ENCODE measurements around the gene IRF3. TPM values are rescaled to one million over a fixed set of nuclear protein-coding genes. Genes with fewer than 3 reads are reported as not detected.

The IRF3 gene
- total and polyA plus RNA-seq, 2 donors (not counting 1 experiment from before 2014, with no cell fraction given) = 233 to 262 TPM

GRCh38 chr19:49676136-49676783 lies 10.6 kb upstream of the IRF3 start:
- Mint-ChIP-seq H3K4me3 (peak overlapping the region; percentile 100), H3K27ac (peak overlapping the region; percentile 96), H3K9me3 (ENCODE audit: insufficient read depth) (no peaks in the 10 kb centered on the region), H3K4me1 (peaks cover 66% of the 10 kb centered on the region), H3K27me3 (no peaks in the 10 kb centered on the region)
- peaks cover 0 to 11% of the 10 kb centered on the region in 2 experiments for H3K36me3 ChIP-seq (replicated peaks in 1 of 2; ENCODE audit: control extremely low read depth in 1 of 2, control insufficient read depth in 1 of 2, extremely low read depth in 1 of 2, insufficient read depth in 2 of 2, low read length in 1 of 2)
- ATAC-seq (ENCODE audit: low read depth) (peak; percentile 8), DNase-seq (no peak)
- CTCF ChIA-PET = interaction anchor here (0.6 to 6.5 kb wide), 19 partner anchors 9 to 223 kb away, joined by 3 to 50 read pairs (median 5); partner anchors contain the start of genes ALDH16A1, BCL2L12, IRF3 and NOSIP
- no peaks in the 10 kb centered on the region for H3K27me3 ChIP-seq (replicated peaks in 1 of 4; ENCODE audit: control extremely low read depth in 1 of 4, control insufficient read depth in 3 of 4, insufficient read depth in 4 of 4, low read length in 3 of 4)
- peak overlapping the region; percentile 93 to 98 for H3K27ac ChIP-seq (ENCODE audit: low read length in 2 of 2)
- peak overlapping the region; percentile 86 for H2AFZ ChIP-seq (ENCODE audit: insufficient read depth, low read depth, low read length, poor library complexity, severe bottlenecking)
- peaks cover 42 to 80% of the 10 kb centered on the region in 2 donors for H3K4me1 ChIP-seq (ENCODE audit: control insufficient read depth in 2 of 2, insufficient read depth in 2 of 2, low read length in 2 of 2)
- intact Hi-C loops (cut with micrococcal nuclease) = loop anchor here (1.0 to 10.0 kb wide), 9 partner anchors 11 to 591 kb away; partner anchors contain the start of genes AKT1S1, ALDH16A1, BCL2L12 and C19orf73
- peak overlapping the region; percentile 76 to 98 (median 94) for H3K4me3 ChIP-seq (ENCODE audit: control extremely low read depth in 1 of 5, extremely low read depth in 1 of 5, insufficient read depth in 1 of 5, low read depth in 2 of 5, low read length in 4 of 5)
- no peak for TF ChIP-seq EZH2 (IDR thresholded peaks at IDR 0.05; ENCODE audit: borderline replicate concordance, insufficient read depth, low read depth, low read length, poor library complexity, severe bottlenecking)
- no peak for TF ChIP-seq CTCF (IDR thresholded peaks at IDR 0.05)
- POLR2A ChIA-PET = interaction anchor here (0.6 to 6.7 kb wide), 18 partner anchors 9 to 339 kb away, joined by 3 to 53 read pairs (median 4); partner anchors contain the start of genes ALDH16A1, BCL2L12, FLT3LG and IRF3
- H3K4me2 ChIP-seq (replicated peaks; ENCODE audit: low read depth, low read length, poor library complexity, severe bottlenecking) = peak overlapping the region; percentile 87
- peaks cover 39% of the 10 kb centered on the region for H4K20me1 ChIP-seq (ENCODE audit: control insufficient read depth, insufficient read depth, low read length, poor library complexity, severe bottlenecking)
- H3K79me2 ChIP-seq (ENCODE audit: control insufficient read depth, insufficient read depth, low read length) = peaks cover 41% of the 10 kb centered on the region
- H3K9me3 ChIP-seq (ENCODE audit: control extremely low read depth in 1 of 3, control insufficient read depth in 2 of 3, insufficient read depth in 1 of 3, low read length in 2 of 3) = peaks cover 0 to 5% (median 0%) of the 10 kb centered on the region in 3 donors
- WGBS (ENCODE audit: insufficient coverage) = 2% methylated on average over 26 of the region's 27 CpGs
- H3K9ac ChIP-seq (ENCODE audit: low read length) = peak overlapping the region; percentile 92
